Dermis blood vessel endothelial cell (primary cell): ENCODE measurements around the gene FUBP3. TPM values are rescaled to one million over a fixed set of nuclear protein-coding genes. Genes with fewer than 3 reads are reported as not detected.
"Not testable (repeated sequence)": the region's sequence is repeated elsewhere in the genome, so short reads cannot be mapped to it uniquely, and the experiment has no call there.

Experiments used
- DNase-seq: peaks from one replicate; pipeline ENCODE4 v3.0.0; 2010
- total RNA-seq: library from RNA; depleted of rRNA; stranded (reverse); fragments of >200 nt; gene quantifications from 2 replicates; pipeline ENCODE4 v1.2.3, GENCODE V29; 2014

FUBP3 gene
- total RNA-seq, 1 donor from 2014 or later = 27.4 TPM

DNA sequence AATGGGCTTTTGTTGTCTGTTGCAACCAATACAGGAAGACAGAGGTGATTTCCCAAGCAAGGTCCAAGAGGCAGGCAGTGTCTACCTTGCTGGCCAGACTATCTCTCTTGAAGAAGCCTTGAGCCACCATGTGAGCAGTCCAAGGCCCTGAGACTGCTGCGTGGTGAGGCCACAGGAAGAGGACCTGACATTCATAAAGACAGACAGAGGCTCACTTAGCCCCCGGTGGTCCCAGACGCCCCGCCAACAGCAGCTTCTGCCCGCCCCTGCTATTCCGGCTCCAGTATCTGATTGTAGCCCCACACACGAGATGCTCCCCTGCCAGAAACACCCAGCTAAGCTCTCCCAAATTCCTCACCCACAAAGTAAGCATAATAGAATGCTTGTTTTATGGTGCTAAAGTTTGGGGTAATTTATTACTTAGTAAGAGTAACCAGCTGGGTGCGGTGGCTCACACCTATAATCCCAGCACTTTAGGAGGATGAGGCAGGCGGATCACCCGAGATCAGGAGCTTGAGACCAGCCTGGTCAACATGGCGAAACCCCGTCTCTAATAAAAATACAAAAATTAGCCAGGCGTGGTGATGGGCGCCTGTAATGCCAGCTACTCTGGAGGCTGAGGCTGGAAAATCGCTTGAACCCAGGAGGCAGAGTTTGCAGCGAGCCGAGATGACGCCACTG lies 22.8 kb upstream of the FUBP3 start:
- DNase-seq = no peak

- no peak for DNase-seq
Observed at GRCh38 chr9:130557077-130557468, 22.3 kb upstream of the FUBP3 start.

- no peak for DNase-seq
Observed at GRCh38 chr9:130561056-130561455, 18.3 kb upstream of the FUBP3 start.

GRCh38 chr9:130562525-130562924 lies 16.9 kb upstream of the FUBP3 start:
- DNase-seq = not testable (repeated sequence)

- DNase-seq = no peak
Observed at GRCh38 chr9:130563797-130564196, 15.6 kb upstream of the FUBP3 start.

- DNase-seq = no peak
Observed at GRCh38 chr9:130565792-130566191, 13.6 kb upstream of the FUBP3 start.

GRCh38 chr9:130570208-130570607 lies 9.2 kb upstream of the FUBP3 start:
- peak; percentile 61 for DNase-seq

DNA sequence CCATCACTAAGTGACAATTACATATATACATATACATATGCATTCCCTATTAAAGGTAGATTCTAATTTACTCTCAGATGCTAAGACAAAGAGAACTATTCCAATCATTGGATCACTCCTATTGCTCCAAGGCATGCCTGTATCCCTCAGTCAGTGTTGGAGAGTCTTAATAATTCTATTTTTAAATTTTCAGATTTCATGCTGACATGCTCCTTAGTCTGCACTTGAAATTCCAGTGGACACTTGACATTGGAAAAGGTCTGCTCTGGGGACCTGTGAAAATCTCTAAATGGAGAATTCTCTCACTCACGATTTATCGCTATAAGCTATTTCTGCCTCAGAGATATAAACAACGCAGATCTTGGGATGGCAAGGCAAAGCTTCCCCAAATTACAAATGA lies 3.9 kb upstream of the FUBP3 start:
- no peak for DNase-seq

GRCh38 chr9:130576176-130576575 lies 3.2 kb upstream of the FUBP3 start:
- no peak for DNase-seq

GRCh38 chr9:130579738-130580463 lies 524 bp downstream of the FUBP3 start:
- DNase-seq = peak; percentile 32

DNA sequence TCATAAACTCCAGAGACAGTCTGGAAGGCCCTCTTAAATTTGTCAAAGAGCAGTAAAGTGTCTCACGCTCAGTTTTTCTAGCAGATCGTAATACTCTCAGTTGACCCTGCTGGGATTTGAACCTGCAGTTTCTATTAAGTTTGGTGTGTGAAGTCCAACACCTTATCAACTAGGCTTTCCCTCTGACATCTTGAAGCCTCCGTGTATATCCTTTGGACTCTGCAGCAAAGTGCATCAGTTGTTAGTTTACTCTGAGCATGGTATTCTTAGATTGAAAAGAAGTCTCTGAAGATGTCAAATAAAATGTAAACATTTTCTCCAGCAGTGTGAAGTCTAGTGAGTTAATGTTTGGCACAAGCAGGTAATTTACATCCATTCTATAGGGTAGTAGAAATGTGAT lies 2.4 kb downstream of the FUBP3 start:
- no peak for DNase-seq

GRCh38 chr9:130583271-130583670 lies 3.9 kb downstream of the FUBP3 start:
- DNase-seq = no peak

DNA sequence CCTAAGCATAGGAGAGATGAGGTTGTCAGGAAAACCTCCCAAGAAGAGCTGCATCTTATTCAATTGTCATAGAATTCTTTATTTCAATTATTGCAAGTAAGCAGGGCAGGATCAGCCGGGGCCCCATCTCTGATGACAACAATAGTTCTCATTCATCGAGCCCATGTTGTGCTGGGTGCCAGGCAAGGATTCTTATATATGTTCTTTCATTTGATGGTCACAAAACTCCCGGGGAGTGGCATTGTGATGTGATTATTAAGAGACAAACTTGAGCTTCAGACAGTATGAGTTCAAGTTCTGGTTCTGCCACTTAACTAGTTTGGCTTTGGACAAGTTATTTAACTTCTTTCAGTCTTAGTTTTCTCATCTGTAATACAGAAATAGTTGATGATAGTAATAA lies 8.5 kb downstream of the FUBP3 start:
- no peak for DNase-seq

- DNase-seq = no peak
Observed at GRCh38 chr9:130588416-130588815, 9.0 kb downstream of the FUBP3 start.

DNA sequence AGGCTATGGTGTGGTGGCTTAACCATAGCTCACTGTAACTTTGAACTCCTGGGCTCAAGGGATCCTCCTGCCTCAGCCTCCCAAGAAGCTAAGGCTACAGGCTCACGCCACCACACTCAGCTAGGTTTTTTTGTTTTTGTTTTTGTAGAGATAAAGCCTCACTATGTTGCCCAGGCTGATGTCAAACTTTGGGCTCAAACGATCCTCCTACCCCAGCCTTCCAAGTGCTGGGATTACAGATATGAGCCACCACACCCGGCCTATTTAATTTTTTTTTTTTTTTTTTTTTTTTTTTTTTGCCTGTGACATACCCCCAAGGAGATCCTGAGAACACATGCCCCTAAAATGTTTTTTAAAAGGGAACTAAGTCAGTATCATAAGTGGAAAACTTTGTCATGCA lies 10.4 kb downstream of the FUBP3 start:
- DNase-seq = no peak

- DNase-seq = no peak
Observed at GRCh38 chr9:130590305-130590704, 10.9 kb downstream of the FUBP3 start.

DNA sequence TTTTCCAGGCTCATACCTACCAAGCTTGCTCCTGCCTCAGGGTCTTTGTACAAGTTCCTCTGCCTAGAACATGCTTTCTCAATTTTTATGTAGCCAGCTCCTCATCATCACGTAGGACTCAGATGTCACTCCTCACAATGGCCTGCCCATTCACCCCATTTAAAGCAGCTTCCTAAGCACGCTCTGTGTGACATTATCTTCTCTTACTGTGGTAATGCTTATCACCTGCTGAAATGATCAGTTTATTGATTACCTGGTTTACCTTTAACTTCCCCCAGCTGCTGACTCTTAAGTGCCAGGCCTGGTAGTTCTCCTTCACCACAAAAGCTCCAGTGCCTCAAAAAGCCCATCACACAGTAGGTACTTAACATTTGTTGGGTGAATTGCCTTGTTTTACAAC lies 13.6 kb downstream of the FUBP3 start:
- no peak for DNase-seq

GRCh38 chr9:130597228-130597627 lies 17.9 kb downstream of the FUBP3 start:
- no peak for DNase-seq

DNA sequence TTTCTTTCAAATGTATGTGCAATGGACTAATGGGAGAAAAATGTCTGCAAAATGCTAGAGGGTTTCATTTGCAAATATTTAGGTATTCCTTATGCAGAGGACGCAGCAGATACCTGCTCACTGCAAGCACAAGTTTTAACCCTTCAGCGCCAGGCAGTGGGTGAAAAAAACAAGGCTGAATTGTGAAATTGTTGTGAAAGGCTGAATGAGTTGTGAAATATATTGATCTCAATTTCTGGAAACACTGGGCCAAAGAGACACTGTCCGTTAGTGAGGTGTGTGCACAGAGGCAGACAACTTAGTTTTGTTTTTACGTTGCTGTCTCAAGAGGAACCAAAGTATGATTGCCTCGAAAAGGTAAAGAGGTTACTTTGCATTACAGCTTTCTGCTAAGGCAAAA lies 18.8 kb downstream of the FUBP3 start:
- DNase-seq = no peak

DNA sequence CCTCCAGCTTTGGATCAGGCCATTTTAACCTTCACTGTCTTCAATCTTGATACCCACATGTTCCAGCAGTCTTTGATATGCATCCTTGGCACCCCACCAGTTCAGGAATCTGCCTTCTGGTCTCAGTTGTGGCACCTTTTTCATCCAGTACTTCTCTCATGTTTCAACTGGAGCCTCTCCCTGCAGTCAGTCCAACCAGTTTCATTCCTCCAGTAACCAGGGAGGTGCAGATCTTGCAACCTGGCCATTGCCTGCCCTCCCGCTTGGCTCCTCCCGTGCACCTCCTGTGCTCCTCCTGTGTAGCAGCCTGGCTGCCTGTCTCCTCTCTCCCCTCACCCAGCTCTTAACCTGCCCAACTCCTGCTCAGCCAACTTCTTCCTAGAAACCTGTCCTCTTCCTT lies 20.2 kb downstream of the FUBP3 start:
- no peak for DNase-seq

DNA sequence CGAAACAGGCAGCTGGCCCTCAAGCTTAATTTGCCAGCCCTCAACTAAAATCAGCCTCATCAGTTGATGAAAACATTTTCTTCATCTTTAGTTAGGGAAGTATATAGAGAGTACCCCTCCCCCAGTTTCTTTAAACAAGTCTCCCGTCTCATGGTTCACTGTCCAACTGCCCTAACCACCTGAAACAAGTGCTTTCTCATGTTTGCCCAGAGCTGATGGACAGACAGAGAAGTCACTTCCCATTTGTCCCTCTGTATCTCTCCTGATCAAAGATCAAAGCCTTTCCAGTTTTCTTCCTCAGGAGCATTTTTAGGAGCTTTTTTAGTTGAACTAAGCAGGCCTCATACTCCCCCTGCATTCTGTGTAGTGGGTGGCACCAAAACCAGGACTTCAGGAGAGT lies 21.7 kb downstream of the FUBP3 start:
- DNase-seq = no peak

- DNase-seq = no peak
Observed at GRCh38 chr9:130604295-130604694, 24.9 kb downstream of the FUBP3 start.

DNA sequence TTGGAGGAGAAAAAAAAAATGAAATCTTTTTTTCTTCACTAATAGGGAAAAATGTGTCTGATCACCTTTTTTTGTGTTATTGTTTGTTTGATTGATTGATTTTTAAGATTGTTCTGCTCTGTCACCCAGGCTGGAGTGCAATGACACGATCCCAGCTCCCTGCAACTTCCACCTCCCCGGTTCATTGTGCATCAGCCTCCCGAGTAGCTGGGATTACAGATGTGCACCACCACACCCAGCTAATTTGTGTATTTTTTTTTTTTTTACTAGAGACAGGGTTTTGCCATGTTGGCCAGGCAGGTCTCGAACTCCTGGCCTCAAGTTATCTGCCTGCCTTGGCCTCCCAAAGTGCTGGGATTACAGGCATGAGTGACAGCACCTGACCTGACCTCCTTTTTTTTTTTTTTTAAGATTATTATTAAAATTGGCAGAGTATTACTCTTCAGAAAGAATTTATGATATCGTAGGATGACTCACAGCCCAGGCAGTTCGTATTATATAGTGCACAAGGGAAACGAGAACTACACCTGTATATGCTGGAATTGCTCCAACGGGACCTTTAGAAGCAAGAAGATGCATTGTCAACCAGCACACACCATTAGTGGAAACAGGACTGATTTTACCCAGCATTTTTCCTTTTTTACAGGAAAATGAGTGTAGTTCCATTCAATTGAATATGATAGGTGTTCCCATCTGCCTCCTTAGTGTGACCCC lies 27.7 kb downstream of the FUBP3 start:
- peak; percentile 40 for DNase-seq
